MCF 10A (cell line): ENCODE data around the gene IQCH. TPM values are rescaled to one million over a fixed set of nuclear protein-coding genes. Genes with fewer than 3 reads are reported as not detected.
"Not testable (repeated sequence)": the region's sequence is repeated elsewhere in the genome, so short reads cannot be mapped to it uniquely, and the experiment has no call there.

ENCODE experiments used
- BruUV-seq: library from RNA; stranded (reverse); fragments of 400-500 nt; replicated peaks from 2 replicates; lab custom pipeline; 2021; lab: Mats Ljungman, UMichigan
- CTCF ChIA-PET: fragments of 300-600 bp; sonication (Branson Sonifier 250); formaldehyde crosslinking; extraction: SDS; loops from one replicate; lab custom pipeline; 2021; ENCODE audit warnings: antibody characterized with exemption, inconsistent platforms; lab: Yijun Ruan, JAX
- POLR2A ChIA-PET: fragments of 300-600, 350-650 bp; sonication (Branson Sonifier 250); formaldehyde crosslinking; extraction: SDS; loops from one replicate; lab custom pipeline; 2020; ENCODE audit warnings: antibody characterized with exemption, inconsistent platforms; lab: Yijun Ruan, JAX
- DNase-seq: peaks from one replicate; pipeline ENCODE4 v3.0.0-alpha.2; 2018; ENCODE audit not compliant: unreplicated experiment
- H3K27ac Mint-ChIP-seq: one replicate; pipeline ENCODE4 v1.8.0; 2022; ENCODE audit warnings: mild to moderate bottlenecking, low read depth, mixed read lengths; ENCODE audit not compliant: unreplicated experiment
- H3K27me3 Mint-ChIP-seq: one replicate; pipeline ENCODE4 v1.8.0; 2022; ENCODE audit warnings: mixed read lengths; ENCODE audit not compliant: insufficient read depth, unreplicated experiment
- H3K36me3 Mint-ChIP-seq: one replicate; pipeline ENCODE4 v1.8.0; 2022; ENCODE audit warnings: mild to moderate bottlenecking, moderate library complexity, mixed read lengths; ENCODE audit not compliant: insufficient read depth, unreplicated experiment
- H3K4me1 Mint-ChIP-seq: one replicate; pipeline ENCODE4 v1.8.0; 2022; ENCODE audit warnings: mixed read lengths; ENCODE audit not compliant: insufficient read depth, unreplicated experiment
- H3K4me3 Mint-ChIP-seq: one replicate; pipeline ENCODE4 v1.8.0; 2022; ENCODE audit warnings: mild to moderate bottlenecking, moderate library complexity, mixed read lengths; ENCODE audit not compliant: unreplicated experiment
- H3K9me3 Mint-ChIP-seq: one replicate; pipeline ENCODE4 v1.8.0; 2022; ENCODE audit warnings: mixed read lengths; ENCODE audit not compliant: unreplicated experiment
- CTCF ChIP-seq: fragments of 200-600 bp; IDR thresholded peaks from one replicate; pipeline ENCODE4 v1.8.0; 2022; ENCODE audit warnings: antibody characterized with exemption, mild to moderate bottlenecking; ENCODE audit not compliant: unreplicated experiment
- intact Hi-C: fragments of 100-400 bp; cut with micrococcal nuclease; formaldehyde crosslinking; loops from 2 replicates; pipeline ENCODE4 v1.14.1; 2022
- total RNA-seq: library from RNA; stranded (reverse); gene quantifications from 2 replicates; pipeline ENCODE4 v1.2.3, GENCODE V29; 2022

The IQCH gene
- total RNA-seq, 1 experiment from 2014 or later, result 5.0 TPM

GRCh38 chr15:67256051-67256450, 1.5 kb downstream of the IQCH start:
- POLR2A ChIA-PET, result interaction anchor here (1.1 to 3.9 kb wide), 4 partner anchors 9 to 1001 kb away, joined by 3 to 42 read pairs (median 12); no protein-coding TSS in a partner anchor
- no peak overlapping the region for H3K27ac Mint-ChIP-seq
- peaks cover 19% of the 10 kb centered on the region for H3K4me1 Mint-ChIP-seq
- H3K9me3 Mint-ChIP-seq, result no peaks in the 10 kb centered on the region
- DNase-seq, result no peak
- H3K27me3 Mint-ChIP-seq, result no peaks in the 10 kb centered on the region
- CTCF ChIA-PET, result interaction anchor here (0.9 to 1.8 kb wide), 4 partner anchors 16 to 310 kb away, joined by 3 to 7 read pairs (median 5); no protein-coding TSS in a partner anchor
- intact Hi-C loops, result no loop called here
- H3K36me3 Mint-ChIP-seq, result no peaks in the 10 kb centered on the region
- BruUV-seq, result no TSS peak
- peak overlapping the region; percentile 28 for H3K4me3 Mint-ChIP-seq
- TF ChIP-seq CTCF, result no peak

DNA sequence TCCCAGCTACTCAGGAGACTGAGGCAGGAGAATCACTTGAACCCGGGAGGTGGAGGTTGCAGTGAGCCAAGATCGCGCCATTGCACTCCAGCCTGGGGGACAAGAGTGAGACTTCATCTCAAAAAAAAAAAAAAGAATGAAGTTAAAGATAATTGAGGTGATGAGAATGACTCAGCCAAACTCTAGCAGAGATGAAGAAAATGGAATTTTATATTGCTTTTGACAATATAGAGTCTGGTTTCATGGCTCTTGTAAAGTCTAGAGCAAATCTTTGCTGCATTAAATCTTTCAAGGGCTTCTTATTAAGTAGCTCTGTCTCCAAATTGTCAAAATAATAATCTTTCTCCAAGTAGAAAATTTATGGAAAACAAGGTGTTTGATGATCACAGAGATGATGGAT, 3.8 kb downstream of the IQCH start:
- intact Hi-C loops, H3K27ac Mint-ChIP-seq, DNase-seq, H3K9me3 Mint-ChIP-seq, H3K4me1 Mint-ChIP-seq, BruUV-seq, H3K27me3 Mint-ChIP-seq, CTCF ChIA-PET, H3K4me3 Mint-ChIP-seq, H3K36me3 Mint-ChIP-seq: not testable (repeated sequence)
- POLR2A ChIA-PET, result interaction anchor here (0.7 kb wide), 1 partner anchor 905 kb away, joined by 3 read pairs; no protein-coding TSS in a partner anchor

DNA sequence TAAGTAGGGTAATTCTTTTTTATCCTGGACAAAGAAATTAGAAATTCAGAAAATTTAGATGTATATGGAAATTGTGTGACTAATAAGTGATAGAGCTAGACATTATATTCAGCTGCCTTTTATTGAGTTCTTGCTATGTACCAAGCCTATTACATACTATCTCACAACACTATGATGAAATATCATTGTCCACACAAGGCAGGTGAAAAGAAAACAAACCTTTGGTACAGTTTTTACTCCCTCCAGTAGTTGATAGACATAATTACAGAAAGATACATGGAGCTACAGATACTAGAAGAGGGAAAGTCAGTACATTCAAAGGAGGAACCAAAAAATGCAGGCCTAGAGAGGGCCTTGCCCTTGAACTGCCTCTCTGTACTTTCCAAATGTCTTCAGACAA, 4.8 kb downstream of the IQCH start:
- POLR2A ChIA-PET, result interaction anchor here (0.6 kb wide), 1 partner anchor 225 kb away, joined by 3 read pairs; no protein-coding TSS in a partner anchor

GRCh38 chr15:67259806-67260205, 5.2 kb downstream of the IQCH start:
- ChIA-PET CTCF (interaction anchor here (0.6 kb wide), 1 partner anchor 39 kb away, joined by 3 read pairs; no protein-coding TSS in a partner anchor), POLR2A (interaction anchor here (0.6 kb wide), 1 partner anchor 225 kb away, joined by 3 read pairs; no protein-coding TSS in a partner anchor)
- intact Hi-C loops, result no loop called here
- no peak overlapping the region for H3K4me3 Mint-ChIP-seq
- no peaks in the 10 kb centered on the region for H3K9me3 Mint-ChIP-seq
- no peaks in the 10 kb centered on the region for H3K27me3 Mint-ChIP-seq
- TF ChIP-seq CTCF, result no peak
- H3K27ac Mint-ChIP-seq, result no peak overlapping the region
- BruUV-seq, result no TSS peak
- H3K4me1 Mint-ChIP-seq, result no peaks in the 10 kb centered on the region
- DNase-seq, result no peak
- no peaks in the 10 kb centered on the region for H3K36me3 Mint-ChIP-seq

More for the DNA sequence above, 4.8 kb downstream of the IQCH start:
- no TSS peak for BruUV-seq
- no peak for TF ChIP-seq CTCF
- Mint-ChIP-seq H3K36me3 (no peaks in the 10 kb centered on the region), H3K27me3 (no peaks in the 10 kb centered on the region), H3K27ac (no peak overlapping the region), H3K4me1 (no peaks in the 10 kb centered on the region), H3K4me3 (no peak overlapping the region), H3K9me3 (no peaks in the 10 kb centered on the region)
- DNase-seq, result no peak
- CTCF ChIA-PET, result interaction anchor here (0.6 kb wide), 1 partner anchor 39 kb away, joined by 3 read pairs; no protein-coding TSS in a partner anchor
- intact Hi-C loops, result no loop called here
